Activated CD8-positive, alpha-beta T cell treated with anti-CD3 and anti-CD28 coated beads for 36 hours (primary cell): ENCODE data around the gene RAB22A. TPM values are rescaled to one million over a fixed set of nuclear protein-coding genes. Genes with fewer than 3 reads are reported as not detected.

Experiments
- ATAC-seq: fragments of 200-7000 bp; cut with Tn5 transposase; one replicate; pipeline ENCODE4 v1.10.0; 2021; ENCODE audit warnings: mild to moderate bottlenecking, moderate library complexity
- CTCF ChIA-PET: fragments of 350-600 bp; sonication (Branson Sonifier 250); formaldehyde crosslinking; loops from one replicate; lab custom pipeline; 2021; ENCODE audit warnings: antibody characterized with exemption; lab: Charles Lee
- POLR2A ChIA-PET: fragments of 350-600 bp; sonication (Branson Sonifier 250); formaldehyde crosslinking; loops from one replicate; lab custom pipeline; 2021; ENCODE audit warnings: antibody characterized with exemption; lab: Charles Lee
- DNase-seq: peaks from one replicate; pipeline ENCODE4 v3.0.0-alpha.2; 2020
- H3K27ac Mint-ChIP-seq: one replicate; pipeline ENCODE4 v1.8.0; 2021; ENCODE audit warnings: mild to moderate bottlenecking, mixed read lengths
- H3K27me3 Mint-ChIP-seq: one replicate; pipeline ENCODE4 v1.8.0; 2021; ENCODE audit warnings: mixed read lengths
- H3K36me3 Mint-ChIP-seq: one replicate; pipeline ENCODE4 v1.8.0; 2021; ENCODE audit warnings: low read depth, mixed read lengths
- H3K4me1 Mint-ChIP-seq: one replicate; pipeline ENCODE4 v1.8.0; 2021; ENCODE audit warnings: low read depth, mixed read lengths
- H3K4me3 Mint-ChIP-seq: one replicate; pipeline ENCODE4 v1.8.0; 2021; ENCODE audit warnings: mild to moderate bottlenecking, moderate library complexity, mixed read lengths
- H3K9me3 Mint-ChIP-seq: one replicate; pipeline ENCODE4 v1.8.0; 2021; ENCODE audit warnings: mixed read lengths
- CTCF ChIP-seq: fragments of 200-600 bp; IDR thresholded peaks from one replicate; pipeline ENCODE4 v1.8.0; 2022; ENCODE audit warnings: antibody characterized with exemption, mild to moderate bottlenecking
- intact Hi-C: fragments of 100-400 bp; cut with micrococcal nuclease; formaldehyde crosslinking; loops from one replicate; pipeline ENCODE4 v1.10.0; 2022
- total RNA-seq, 2 experiments: library from RNA; stranded (reverse); gene quantifications; one replicate each; pipeline ENCODE4 v1.2.3, GENCODE V29; 2021

The RAB22A gene
- total RNA-seq, 2 experiments from 2014 or later, result 8.3 to 9.0 TPM

GRCh38 chr20:58389324-58389967 is 79.9 kb downstream of the RAB22A start:
- peak overlapping the region; percentile 94 for H3K4me3 Mint-ChIP-seq
- intact Hi-C loops, result loop anchor here (10.0 kb wide), 1 partner anchor 155 kb away; no protein-coding TSS in a partner anchor

GRCh38 chr20:58389968-58390658 is 80.6 kb downstream of the RAB22A start:
- POLR2A ChIA-PET, result interaction anchor here (1.0 to 3.9 kb wide), 7 partner anchors 9 to 83 kb away, joined by 3 to 20 read pairs (median 4); partner anchors contain the start of gene RAB22A
- ATAC-seq (no peak), DNase-seq (no peak)
- CTCF ChIA-PET, result no interaction called here
- no peak for TF ChIP-seq CTCF
- H3K4me3 Mint-ChIP-seq, result peak overlapping the region; percentile 94
- no peaks in the 10 kb centered on the region for H3K9me3 Mint-ChIP-seq
- H3K27ac Mint-ChIP-seq, result peak overlapping the region; percentile 97
- H3K27me3 Mint-ChIP-seq, result no peaks in the 10 kb centered on the region
- peaks cover 41% of the 10 kb centered on the region for H3K36me3 Mint-ChIP-seq
- peaks cover 41% of the 10 kb centered on the region for H3K4me1 Mint-ChIP-seq
- intact Hi-C loops, result loop anchor here (5.0 to 10.0 kb wide), 2 partner anchors 83 to 155 kb away; partner anchors contain the start of gene RAB22A

More at GRCh38 chr20:58389324-58389967, 79.9 kb downstream of the RAB22A start:
- TF ChIP-seq CTCF, result no peak
- peaks cover 37% of the 10 kb centered on the region for H3K36me3 Mint-ChIP-seq
- H3K4me1 Mint-ChIP-seq, result peaks cover 36% of the 10 kb centered on the region
- peak overlapping the region; percentile 97 for H3K27ac Mint-ChIP-seq
- DNase-seq, result peak; percentile 48
- no peaks in the 10 kb centered on the region for H3K27me3 Mint-ChIP-seq
- ATAC-seq, result peak; percentile 31
- no peaks in the 10 kb centered on the region for H3K9me3 Mint-ChIP-seq
- CTCF ChIA-PET, result interaction anchor here (0.8 to 1.6 kb wide), 8 partner anchors 11 to 155 kb away, joined by 3 to 7 read pairs (median 4); partner anchors contain the start of gene RAB22A
- POLR2A ChIA-PET, result interaction anchor here (0.9 to 3.9 kb wide), 12 partner anchors 10 to 759 kb away, joined by 3 to 20 read pairs (median 3); partner anchors contain the start of gene RAB22A

GRCh38 chr20:58390659-58391035 is 81.1 kb downstream of the RAB22A start:
- H3K27me3 Mint-ChIP-seq, result no peaks in the 10 kb centered on the region
- CTCF ChIA-PET, result no interaction called here
- DNase-seq, result no peak
- peaks cover 46% of the 10 kb centered on the region for H3K36me3 Mint-ChIP-seq
- H3K9me3 Mint-ChIP-seq, result no peaks in the 10 kb centered on the region
- intact Hi-C loops, result loop anchor here (5.0 kb wide), 1 partner anchor 83 kb away; the partner anchor contains the start of gene RAB22A
- POLR2A ChIA-PET, result interaction anchor here (1.0 to 3.9 kb wide), 2 partner anchors 9 to 14 kb away, joined by 4 to 20 read pairs; no protein-coding TSS in a partner anchor
- no peak for TF ChIP-seq CTCF
- peaks cover 46% of the 10 kb centered on the region for H3K4me1 Mint-ChIP-seq
- H3K4me3 Mint-ChIP-seq, result peak overlapping the region; percentile 94
- ATAC-seq, result no peak
- peak overlapping the region; percentile 97 for H3K27ac Mint-ChIP-seq

- TF ChIP-seq CTCF, result no peak
- intact Hi-C loops, result loop anchor here (5.0 kb wide), 1 partner anchor 85 kb away; the partner anchor contains the start of gene RAB22A
- H3K4me1 Mint-ChIP-seq, result peaks cover 60% of the 10 kb centered on the region
- POLR2A ChIA-PET, result no interaction called here
- no peaks in the 10 kb centered on the region for H3K27me3 Mint-ChIP-seq
- ATAC-seq (no peak), DNase-seq (no peak)
- peaks cover 52% of the 10 kb centered on the region for H3K36me3 Mint-ChIP-seq
- H3K9me3 Mint-ChIP-seq, result no peaks in the 10 kb centered on the region
- peak overlapping the region; percentile 25 for H3K4me3 Mint-ChIP-seq
- peak overlapping the region; percentile 39 for H3K27ac Mint-ChIP-seq
- CTCF ChIA-PET, result no interaction called here
Measured at GRCh38 chr20:58392286-58392685, 82.8 kb downstream of the RAB22A start.
